Caco-2 (cell line): ENCODE measurements around the gene GRK7. TPM values are rescaled to one million over a fixed set of nuclear protein-coding genes. Genes with fewer than 3 reads are reported as not detected.
A peak's percentile ranks its signal among the peaks of the same experiment; 100 is the strongest.

Experiments used
- Bru-seq: library from RNA; stranded (reverse); fragments of 400-500 nt; gene quantifications from one replicate; lab custom pipeline; 2021; lab: Mats Ljungman, UMichigan
- BruChase-seq, 2 experiments: library from RNA; stranded (reverse); fragments of 400-500 nt; gene quantifications; one replicate each; lab custom pipeline; 2021; lab: Mats Ljungman, UMichigan
- BruUV-seq: library from RNA; stranded (reverse); fragments of 400-500 nt; replicated peaks from 2 replicates; lab custom pipeline; 2021; lab: Mats Ljungman, UMichigan
- CTCF ChIA-PET: fragments of 300-600 bp; sonication (Branson Sonifier 250); formaldehyde crosslinking; loops from one replicate; lab custom pipeline; 2022; ENCODE audit warnings: antibody characterized with exemption; lab: Charles Lee
- POLR2A ChIA-PET: fragments of 300-600 bp; sonication (Branson Sonifier 250); formaldehyde crosslinking; loops from one replicate; lab custom pipeline; 2022; ENCODE audit warnings: antibody characterized with exemption; lab: Charles Lee
- DNase-seq, 2 experiments: peaks; one replicate each; pipeline versions ENCODE4 v3.0.0 to v3.0.0-alpha.2; 2020 to 2022
- H3K27me3 ChIP-seq: replicated peaks from 2 replicates; pipeline ENCODE4 v1.6.0; 2011; ENCODE audit warnings: low read length; ENCODE audit not compliant: control insufficient read depth, insufficient read depth
- H3K36me3 ChIP-seq: 2 replicates; pipeline ENCODE4 v1.5.1; 2011; ENCODE audit warnings: low read length; ENCODE audit not compliant: control insufficient read depth, insufficient read depth
- H3K4me1 ChIP-seq: fragments of 250-450 bp; sonication (Bioruptor Pico); 2 replicates; pipeline ENCODE4 v1.5.1; 2020; ENCODE audit warnings: mild to moderate bottlenecking
- H3K4me3 ChIP-seq: 2 replicates; pipeline ENCODE4 v1.5.1; 2011; ENCODE audit warnings: low read depth, mild to moderate bottlenecking, control low read depth, low read length
- H3K9me3 ChIP-seq: fragments of 250-450 bp; sonication (Bioruptor Pico); 2 replicates; pipeline ENCODE4 v1.5.1; 2020; ENCODE audit warnings: mild to moderate bottlenecking, moderate library complexity
- H3K27ac Mint-ChIP-seq: one replicate; pipeline ENCODE4 v1.8.0; 2022; ENCODE audit warnings: mixed read lengths; ENCODE audit not compliant: unreplicated experiment
- H3K27me3 Mint-ChIP-seq: one replicate; pipeline ENCODE4 v1.8.0; 2022; ENCODE audit warnings: mixed read lengths; ENCODE audit not compliant: insufficient read depth, unreplicated experiment
- H3K36me3 Mint-ChIP-seq: one replicate; pipeline ENCODE4 v1.8.0; 2022; ENCODE audit warnings: mild to moderate bottlenecking, mixed read lengths; ENCODE audit not compliant: insufficient read depth, unreplicated experiment
- H3K4me1 Mint-ChIP-seq: one replicate; pipeline ENCODE4 v1.8.0; 2022; ENCODE audit warnings: low read depth, mixed read lengths; ENCODE audit not compliant: unreplicated experiment
- H3K4me3 Mint-ChIP-seq: one replicate; pipeline ENCODE4 v1.8.0; 2022; ENCODE audit warnings: mild to moderate bottlenecking, moderate library complexity, mixed read lengths; ENCODE audit not compliant: unreplicated experiment
- H3K9me3 Mint-ChIP-seq: one replicate; pipeline ENCODE4 v1.8.0; 2022; ENCODE audit warnings: mixed read lengths; ENCODE audit not compliant: unreplicated experiment
- CTCF ChIP-seq, 2 experiments: fragments of 200-600 bp in 1 of 2; IDR thresholded peaks; 1 replicate in 1 of 2; 2 replicates in 1 of 2; pipeline versions ENCODE4 v1.5.1 to v1.8.0; 2011 to 2022; ENCODE audit warnings: antibody characterized with exemption in 1 of 2, control low read depth in 1 of 2, inconsistent platforms in 1 of 2, low read depth in 1 of 2, low read length in 1 of 2, mild to moderate bottlenecking in 1 of 2, moderate library complexity in 1 of 2; ENCODE audit not compliant: insufficient read depth in 1 of 2, severe bottlenecking in 1 of 2, unreplicated experiment in 1 of 2
- intact Hi-C: fragments of 100-400 bp; cut with micrococcal nuclease; formaldehyde crosslinking; loops from one replicate; pipeline ENCODE4 v1.10.0; 2022; ENCODE audit not compliant: unreplicated experiment
- long read RNA-seq: library from polyadenylated mRNA; stranded (forward); transcript quantifications from one replicate; pipeline ENCODE4 v2.0.0, GENCODE V29; 2022
- total RNA-seq: library from RNA; stranded (reverse); gene quantifications from 2 replicates; pipeline ENCODE4 v1.2.3, GENCODE V29; 2022

GRK7 gene
- not detected in 2 replicates for total RNA-seq
- Bru-seq, nascent RNA, result percentile 10 among the genes with signal in this experiment
- percentile 22 among the genes with signal in this experiment for BruChase-seq, experiment 1, labeled RNA remaining after a 2-hour chase
- percentile 28 among the genes with signal in this experiment for BruChase-seq, experiment 2, labeled RNA remaining after a 6-hour chase
- long read RNA-seq, result 0 reads

- H3K9me3 Mint-ChIP-seq, result no peaks in the 10 kb centered on the region
- no peaks in the 10 kb centered on the region for H3K36me3 ChIP-seq
- H3K4me1 Mint-ChIP-seq, result no peaks in the 10 kb centered on the region
- intact Hi-C loops, result no loop called here
- H3K27me3 ChIP-seq, result no peaks in the 10 kb centered on the region
- no peaks in the 10 kb centered on the region for H3K9me3 ChIP-seq
- no peak for TF ChIP-seq CTCF (IDR thresholded peaks at IDR 0.05; ENCODE audit: insufficient read depth in 1 of 2, low read depth in 1 of 2, low read length in 1 of 2, severe bottlenecking in 1 of 2, unreplicated experiment in 1 of 2)
- TSS peak; percentile 83 for BruUV-seq
- ChIA-PET CTCF (no interaction called here), POLR2A (interaction anchor here (1.2 kb wide), 1 partner anchor 112 kb away, joined by 3 read pairs; no protein-coding TSS in a partner anchor)
- no peak for DNase-seq
- peak within 1 kb of the TSS; percentile 88 for H3K27ac Mint-ChIP-seq
- H3K4me3 Mint-ChIP-seq, result no peak within 1 kb of the TSS
- peak within 1 kb of the TSS; percentile 41 for H3K4me3 ChIP-seq
- H3K27me3 Mint-ChIP-seq, result no peaks in the 10 kb centered on the region
- no peaks in the 10 kb centered on the region for H3K36me3 Mint-ChIP-seq
- H3K4me1 ChIP-seq, result no peaks in the 10 kb centered on the region; the same call in 1 of the 2 replicates
These were observed at the start of gene GRK7 for GRCh38 chr3:141763088-141763750. Gene GRK7 (plus strand): TSS chr3:141763408. CDS start chr3:141778285, 14,877 bp downstream.

- Histone ChIP-seq H3K27me3 (no peaks in the 10 kb centered on the region), H3K9me3 (no peaks in the 10 kb centered on the region), H3K36me3 (no peaks in the 10 kb centered on the region), H3K4me3 (no peak overlapping the region), H3K4me1 (no peaks in the 10 kb centered on the region)
- no peaks in the 10 kb centered on the region for H3K4me1 Mint-ChIP-seq
- CTCF ChIA-PET, result interaction anchor here (0.7 kb wide), 1 partner anchor 534 kb away, joined by 5 read pairs; no protein-coding TSS in a partner anchor
- intact Hi-C loops, result no loop called here
- POLR2A ChIA-PET, result no interaction called here
- peaks cover 2% of the 10 kb centered on the region for H3K27me3 Mint-ChIP-seq
- no peak for DNase-seq
- BruUV-seq, result no TSS peak
- H3K27ac Mint-ChIP-seq, result no peak overlapping the region
- no peak overlapping the region for H3K4me3 Mint-ChIP-seq
- H3K36me3 Mint-ChIP-seq, result no peaks in the 10 kb centered on the region
- no peak for TF ChIP-seq CTCF (IDR thresholded peaks at IDR 0.05; ENCODE audit: insufficient read depth in 1 of 2, low read depth in 1 of 2, low read length in 1 of 2, severe bottlenecking in 1 of 2, unreplicated experiment in 1 of 2)
- H3K9me3 Mint-ChIP-seq, result no peaks in the 10 kb centered on the region
These were observed 48.5 kb upstream of the GRK7 start for GRCh38 chr3:141714671-141715070.

- Histone ChIP-seq H3K9me3 (no peaks in the 10 kb centered on the region), H3K36me3 (no peaks in the 10 kb centered on the region), H3K4me1 (no peaks in the 10 kb centered on the region), H3K4me3 (no peak overlapping the region), H3K27me3 (no peaks in the 10 kb centered on the region)
- Mint-ChIP-seq H3K27ac (no peak overlapping the region), H3K4me3 (no peak overlapping the region), H3K36me3 (no peaks in the 10 kb centered on the region), H3K27me3 (peaks cover 2% of the 10 kb centered on the region), H3K9me3 (no peaks in the 10 kb centered on the region), H3K4me1 (no peaks in the 10 kb centered on the region)
- no peak for TF ChIP-seq CTCF (IDR thresholded peaks at IDR 0.05; ENCODE audit: insufficient read depth in 1 of 2, low read depth in 1 of 2, low read length in 1 of 2, severe bottlenecking in 1 of 2, unreplicated experiment in 1 of 2)
- intact Hi-C loops, result no loop called here
- CTCF ChIA-PET, result no interaction called here
- BruUV-seq, result no TSS peak
- POLR2A ChIA-PET, result no interaction called here
- DNase-seq, result no peak
These were observed 41.1 kb upstream of the GRK7 start for GRCh38 chr3:141722081-141722480.
